Measurements from ENCODE around the gene MRPL46.

DNA sequence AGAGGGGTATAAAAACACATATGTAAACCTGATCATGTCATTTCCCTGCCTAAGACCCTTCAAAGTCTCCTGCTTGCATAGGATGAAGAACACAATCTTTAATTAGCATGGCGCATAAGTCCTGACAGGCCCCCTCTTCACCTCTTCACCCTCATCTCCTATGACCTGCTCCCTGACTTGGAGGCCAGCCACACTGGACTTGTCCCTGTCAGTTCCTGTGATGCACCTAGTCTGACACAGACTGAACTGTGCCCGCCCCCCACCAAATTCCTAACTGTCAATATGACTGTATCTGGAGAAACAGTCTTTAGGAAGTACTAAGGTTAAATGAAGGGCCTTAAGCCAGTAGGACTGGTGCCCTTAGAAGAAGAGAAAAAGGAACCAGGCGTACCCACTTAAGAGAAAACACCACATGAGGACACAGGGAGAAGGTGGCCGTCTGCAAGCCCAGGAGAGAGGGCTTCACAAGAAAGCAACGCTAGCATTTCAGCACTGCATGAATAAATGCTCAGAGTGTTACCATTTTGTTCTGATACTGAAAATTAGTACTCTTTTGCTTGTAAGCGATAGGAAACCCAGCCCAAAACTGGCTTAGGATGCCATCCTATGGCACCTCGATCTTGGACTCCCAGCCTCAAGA, 34.0 kb downstream of the MRPL46 start:
- TF ChIP-seq TAF1 (IDR thresholded peaks at IDR 0.05; ENCODE audit: low read depth, low read length) (no peak), POLR2A (IDR thresholded peaks at IDR 0.05; ENCODE audit: low read depth, low read length) (no peak), POLR2AphosphoS5 (IDR thresholded peaks at IDR 0.05; ENCODE audit: low read depth, low read length) (no peak)
